Lower leg skin (tissue), 3 donors: Measurements from ENCODE around the gene ZSCAN10.

Experiments
- POLR2A ChIP-seq, 2 donors: fragments of 450-650 bp; IDR thresholded peaks; one replicate each; pipeline ENCODE4 v1.6.1; 2016 to 2017; ENCODE audit warnings: antibody characterized with exemption in 2 of 2, mild to moderate bottlenecking in 1 of 2, moderate library complexity in 1 of 2
- TF ChIP-seq, protein P1 (sequence below), 3 donors: fragments of 450-650 bp; IDR thresholded peaks; one replicate each; pipeline ENCODE4 v1.5.1; 2016; ENCODE audit warnings: antibody characterized with exemption in 3 of 3, mild to moderate bottlenecking in 3 of 3, moderate library complexity in 2 of 3

DNA sequence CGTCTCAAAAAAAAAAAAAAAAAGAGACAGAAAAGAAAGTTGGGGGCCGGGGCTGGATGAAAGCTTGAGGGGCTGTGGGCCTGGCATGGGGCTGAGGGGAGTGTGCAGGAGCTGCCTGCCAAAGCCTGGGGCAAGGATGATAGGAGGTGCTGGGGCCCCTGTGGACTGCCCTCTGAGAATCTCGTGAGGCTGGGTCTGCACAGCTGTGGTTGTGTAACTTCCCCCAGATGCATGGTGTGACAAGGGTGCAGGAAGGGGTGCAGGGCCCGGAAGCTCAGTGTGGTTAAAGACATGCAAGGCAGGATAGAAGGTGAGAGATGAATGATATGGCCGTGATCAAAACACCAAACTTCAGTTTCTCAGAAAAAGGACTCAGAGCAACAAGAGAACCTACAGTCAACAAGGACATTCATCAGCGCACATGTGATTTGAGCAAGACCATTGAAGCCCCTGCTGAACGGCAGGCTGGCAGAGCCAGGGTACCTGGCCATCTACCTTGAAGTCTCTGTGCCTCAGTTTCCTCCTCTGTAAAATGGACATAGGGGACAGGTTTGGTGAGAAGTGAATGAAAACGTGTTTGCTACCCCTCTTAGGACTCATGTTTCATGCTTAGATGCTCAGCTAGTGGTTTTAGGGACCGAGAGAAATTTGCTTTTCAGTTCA, 24.1 kb downstream of the ZSCAN10 start:
- TF ChIP-seq, protein P1, sequence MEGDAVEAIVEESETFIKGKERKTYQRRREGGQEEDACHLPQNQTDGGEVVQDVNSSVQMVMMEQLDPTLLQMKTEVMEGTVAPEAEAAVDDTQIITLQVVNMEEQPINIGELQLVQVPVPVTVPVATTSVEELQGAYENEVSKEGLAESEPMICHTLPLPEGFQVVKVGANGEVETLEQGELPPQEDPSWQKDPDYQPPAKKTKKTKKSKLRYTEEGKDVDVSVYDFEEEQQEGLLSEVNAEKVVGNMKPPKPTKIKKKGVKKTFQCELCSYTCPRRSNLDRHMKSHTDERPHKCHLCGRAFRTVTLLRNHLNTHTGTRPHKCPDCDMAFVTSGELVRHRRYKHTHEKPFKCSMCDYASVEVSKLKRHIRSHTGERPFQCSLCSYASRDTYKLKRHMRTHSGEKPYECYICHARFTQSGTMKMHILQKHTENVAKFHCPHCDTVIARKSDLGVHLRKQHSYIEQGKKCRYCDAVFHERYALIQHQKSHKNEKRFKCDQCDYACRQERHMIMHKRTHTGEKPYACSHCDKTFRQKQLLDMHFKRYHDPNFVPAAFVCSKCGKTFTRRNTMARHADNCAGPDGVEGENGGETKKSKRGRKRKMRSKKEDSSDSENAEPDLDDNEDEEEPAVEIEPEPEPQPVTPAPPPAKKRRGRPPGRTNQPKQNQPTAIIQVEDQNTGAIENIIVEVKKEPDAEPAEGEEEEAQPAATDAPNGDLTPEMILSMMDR (IDR thresholded peaks at IDR 0.05), result no peak
- TF ChIP-seq POLR2A (IDR thresholded peaks at IDR 0.05), result no peak
